ENCODE results near the gene TSPAN5.

DNA sequence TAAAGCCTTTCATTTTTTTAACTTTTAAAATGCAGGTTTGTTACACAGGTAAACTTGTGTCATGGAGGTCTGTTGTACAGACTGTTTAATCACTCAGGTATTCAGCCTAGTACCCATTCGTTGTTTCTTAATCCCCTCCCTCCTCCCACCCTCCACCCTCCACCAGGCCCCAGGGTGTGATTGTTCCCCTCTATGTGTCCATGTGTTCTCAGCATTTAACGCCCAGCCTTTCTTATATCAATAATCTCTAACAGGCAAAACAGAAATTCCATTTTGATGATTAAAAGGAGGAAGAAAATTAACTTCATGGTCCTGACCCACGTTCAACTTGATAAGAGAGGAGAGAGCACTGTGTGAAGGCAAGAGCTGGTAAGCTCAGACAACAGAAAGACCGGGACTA, 75.1 kb downstream of the TSPAN5 start:
- TF ChIP-seq TSHZ2 (CRISPR knock-in tag; IDR thresholded peaks at IDR 0.05) (no peak), ZFP3 (CRISPR knock-in tag; IDR thresholded peaks at IDR 0.05) (no peak), ESRRG (CRISPR knock-in tag; IDR thresholded peaks at IDR 0.05) (no peak), GLIS3 (CRISPR knock-in tag; IDR thresholded peaks at IDR 0.05) (no peak)

All from SK-N-SH treated with all-trans-retinoic acid at 6 μM for 48 hours (cell line).